ENCODE results near the gene GDF7.
A peak's percentile ranks its signal among the peaks of the same experiment; 100 is the strongest.

Gene GDF7

GRCh38 chr2:20661421-20662307, 5.3 kb upstream of the GDF7 start:
- DNase-seq (ENCODE audit: low read depth), result peak; percentile 75

- no peak for DNase-seq (ENCODE audit: low read depth)
Observed at GRCh38 chr2:20662308-20662937, 4.5 kb upstream of the GDF7 start.

- no peak for DNase-seq (ENCODE audit: low read depth)
Observed at GRCh38 chr2:20663196-20664070, 3.5 kb upstream of the GDF7 start.

- DNase-seq (ENCODE audit: low read depth), result no peak
Observed at GRCh38 chr2:20664071-20664390, 2.9 kb upstream of the GDF7 start.

- DNase-seq (ENCODE audit: low read depth), result no peak
Observed at GRCh38 chr2:20664431-20665242, 2.3 kb upstream of the GDF7 start.

GRCh38 chr2:20665243-20666004, 1.5 kb upstream of the GDF7 start:
- DNase-seq (ENCODE audit: low read depth), result no peak

- DNase-seq (ENCODE audit: low read depth), result no peak
Observed at GRCh38 chr2:20666005-20666303, 990 bp upstream of the GDF7 start.

GRCh38 chr2:20667151-20667530, 197 bp downstream of the GDF7 start:
- DNase-seq (ENCODE audit: low read depth), result no peak

GRCh38 chr2:20667531-20668401, 822 bp downstream of the GDF7 start:
- DNase-seq (ENCODE audit: low read depth), result no peak

GRCh38 chr2:20668451-20668850, 1.5 kb downstream of the GDF7 start:
- DNase-seq (ENCODE audit: low read depth), result no peak

GRCh38 chr2:20668871-20669475, 2.0 kb downstream of the GDF7 start:
- DNase-seq (ENCODE audit: low read depth), result no peak

GRCh38 chr2:20669562-20670314, 2.8 kb downstream of the GDF7 start:
- DNase-seq (ENCODE audit: low read depth), result no peak

- DNase-seq (ENCODE audit: low read depth), result no peak
Observed at GRCh38 chr2:20670315-20671035, 3.5 kb downstream of the GDF7 start.

- DNase-seq (ENCODE audit: low read depth), result no peak
Observed at GRCh38 chr2:20671036-20671735, 4.2 kb downstream of the GDF7 start.

- no peak for DNase-seq (ENCODE audit: low read depth)
Observed at GRCh38 chr2:20671736-20672080, 4.8 kb downstream of the GDF7 start.

GRCh38 chr2:20672201-20672951, 5.4 kb downstream of the GDF7 start:
- no peak for DNase-seq (ENCODE audit: low read depth)

- no peak for DNase-seq (ENCODE audit: low read depth)
Observed at GRCh38 chr2:20673686-20674308, 6.9 kb downstream of the GDF7 start.

Data from fibroblast of the conjunctiva (primary cell).